Lower leg skin (tissue), 3 donors: ENCODE results near the gene PHIP.

ENCODE experiments used
- POLR2A ChIP-seq, 2 donors: fragments of 450-650 bp; IDR thresholded peaks; one replicate each; pipeline ENCODE4 v1.6.1; 2016 to 2017; ENCODE audit warnings: antibody characterized with exemption in 2 of 2, mild to moderate bottlenecking in 1 of 2, moderate library complexity in 1 of 2
- TF ChIP-seq, protein P1 (sequence below), 3 donors: fragments of 450-650 bp; IDR thresholded peaks; one replicate each; pipeline ENCODE4 v1.5.1; 2016; ENCODE audit warnings: antibody characterized with exemption in 3 of 3, mild to moderate bottlenecking in 3 of 3, moderate library complexity in 2 of 3

DNA sequence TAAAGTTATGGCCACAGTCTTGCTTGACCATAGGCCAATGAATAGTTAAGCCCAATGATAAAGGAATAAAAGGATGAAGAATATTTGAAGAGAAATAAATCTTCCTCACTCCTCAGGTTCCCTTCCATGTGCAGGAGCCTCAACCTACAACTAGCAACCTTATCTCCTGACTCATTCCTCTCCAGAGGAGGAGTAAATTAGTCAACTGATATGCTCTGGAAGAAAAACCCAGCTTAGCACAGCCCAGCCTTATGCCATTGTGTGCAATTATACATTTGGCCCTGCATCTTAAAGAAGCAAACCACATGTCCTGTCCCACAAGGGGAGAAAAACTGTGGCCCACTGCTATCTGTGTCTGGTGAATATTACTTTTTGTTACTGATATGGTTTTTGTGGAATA, 82.1 kb downstream of the PHIP start:
- TF ChIP-seq, protein P1, sequence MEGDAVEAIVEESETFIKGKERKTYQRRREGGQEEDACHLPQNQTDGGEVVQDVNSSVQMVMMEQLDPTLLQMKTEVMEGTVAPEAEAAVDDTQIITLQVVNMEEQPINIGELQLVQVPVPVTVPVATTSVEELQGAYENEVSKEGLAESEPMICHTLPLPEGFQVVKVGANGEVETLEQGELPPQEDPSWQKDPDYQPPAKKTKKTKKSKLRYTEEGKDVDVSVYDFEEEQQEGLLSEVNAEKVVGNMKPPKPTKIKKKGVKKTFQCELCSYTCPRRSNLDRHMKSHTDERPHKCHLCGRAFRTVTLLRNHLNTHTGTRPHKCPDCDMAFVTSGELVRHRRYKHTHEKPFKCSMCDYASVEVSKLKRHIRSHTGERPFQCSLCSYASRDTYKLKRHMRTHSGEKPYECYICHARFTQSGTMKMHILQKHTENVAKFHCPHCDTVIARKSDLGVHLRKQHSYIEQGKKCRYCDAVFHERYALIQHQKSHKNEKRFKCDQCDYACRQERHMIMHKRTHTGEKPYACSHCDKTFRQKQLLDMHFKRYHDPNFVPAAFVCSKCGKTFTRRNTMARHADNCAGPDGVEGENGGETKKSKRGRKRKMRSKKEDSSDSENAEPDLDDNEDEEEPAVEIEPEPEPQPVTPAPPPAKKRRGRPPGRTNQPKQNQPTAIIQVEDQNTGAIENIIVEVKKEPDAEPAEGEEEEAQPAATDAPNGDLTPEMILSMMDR (IDR thresholded peaks at IDR 0.05): no peak
- TF ChIP-seq POLR2A (IDR thresholded peaks at IDR 0.05): no peak
